Measurements from ENCODE around the gene DEPDC1. TPM values are rescaled to one million over a fixed set of nuclear protein-coding genes. Genes with fewer than 3 reads are reported as not detected.

DEPDC1 gene
- polyA plus RNA-seq, 2 of the 4 experiments (the other 2 are of a cell fraction), result 18.2 to 33.6 TPM

DNA sequence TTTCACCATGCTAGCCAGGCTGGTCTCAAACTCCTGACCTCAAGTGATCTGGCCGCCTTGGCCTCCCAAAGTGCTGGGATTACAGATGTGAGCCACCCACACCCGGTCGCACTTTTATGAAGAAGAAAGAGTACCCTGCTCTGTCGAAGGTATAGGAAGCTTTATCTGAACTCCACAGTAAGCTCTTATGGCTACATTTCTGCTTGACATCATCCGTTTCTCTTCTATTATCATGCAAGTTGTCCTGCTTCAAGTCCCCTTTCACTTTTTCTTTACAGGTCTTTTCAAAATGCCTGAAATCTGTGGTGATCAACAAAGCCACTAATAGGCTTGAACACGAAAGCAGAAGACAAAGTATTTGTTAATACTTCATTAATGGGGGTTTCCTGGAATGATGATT lies 51.2 kb downstream of the DEPDC1 start:
- no peak for FAIRE-seq
- ChIA-PET CTCF (interaction anchor here (1.3 to 2.5 kb wide), 2 partner anchors 12 to 325 kb away, joined by 3 to 7 read pairs; no protein-coding TSS in a partner anchor), POLR2A (no interaction called here)
- no peaks in the 10 kb centered on the region for H3K4me1 ChIP-seq
- no peak overlapping the region for H3K4me2 ChIP-seq
- H3K4me3 ChIP-seq, result no peak overlapping the region
- no peak for ATAC-seq
- 52% methylated on average over 5 of the region's 6 CpGs for WGBS (ENCODE audit: missing lambda C conversion rate)
- no peak overlapping the region for H3K27ac ChIP-seq
- DNase-seq (ENCODE audit: low read depth in 1 of 2, low spot score in 1 of 2), result no peak
- TF ChIP-seq, protein P1, sequence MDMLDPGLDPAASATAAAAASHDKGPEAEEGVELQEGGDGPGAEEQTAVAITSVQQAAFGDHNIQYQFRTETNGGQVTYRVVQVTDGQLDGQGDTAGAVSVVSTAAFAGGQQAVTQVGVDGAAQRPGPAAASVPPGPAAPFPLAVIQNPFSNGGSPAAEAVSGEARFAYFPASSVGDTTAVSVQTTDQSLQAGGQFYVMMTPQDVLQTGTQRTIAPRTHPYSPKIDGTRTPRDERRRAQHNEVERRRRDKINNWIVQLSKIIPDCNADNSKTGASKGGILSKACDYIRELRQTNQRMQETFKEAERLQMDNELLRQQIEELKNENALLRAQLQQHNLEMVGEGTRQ (IDR thresholded peaks at IDR 0.05), result no peak
- TF ChIP-seq ESRRA (IDR thresholded peaks at IDR 0.05; ENCODE audit: borderline replicate concordance, low read length), result no peak
- no peaks in the 10 kb centered on the region for H3K9me3 ChIP-seq

- POLR2A ChIA-PET, result no interaction called here
- no peaks in the 10 kb centered on the region for H3K4me1 ChIP-seq
- no peak overlapping the region for H3K4me3 ChIP-seq
- DNase-seq (ENCODE audit: low read depth in 1 of 2, low spot score in 1 of 2) (peak; percentile 31 to 41), FAIRE-seq (no peak), ATAC-seq (peak; percentile 66 to 86)
- H3K4me2 ChIP-seq, result no peak overlapping the region
- no peaks in the 10 kb centered on the region for H3K9me3 ChIP-seq
- CTCF ChIA-PET, result interaction anchor here (0.7 to 2.1 kb wide), 11 partner anchors 8 to 468 kb away, joined by 3 to 18 read pairs (median 3); no protein-coding TSS in a partner anchor
- 35% methylated on average over 5 of the region's 5 CpGs for WGBS (ENCODE audit: missing lambda C conversion rate)
- no peak overlapping the region for H3K27ac ChIP-seq
- TF ChIP-seq MYC (IDR thresholded peaks at IDR 0.05; ENCODE audit: borderline replicate concordance, low read length) (no peak), PHF8 (IDR thresholded peaks at IDR 0.05; ENCODE audit: borderline replicate concordance, low read depth) (no peak), FOSL2 (IDR thresholded peaks at IDR 0.05) (no peak), FOSL2 (CRISPR knock-in tag; IDR thresholded peaks at IDR 0.05) (peak; percentile 54; the same call in 1 of the 2 replicates), RAD21 (conservative IDR thresholded peaks at IDR 0.05 in 1 of 2, IDR thresholded peaks at IDR 0.05 in 1 of 2) (peak; percentile 45 to 52), SMC3 (IDR thresholded peaks at IDR 0.05) (peak; percentile 22; the same call in 2 of the 3 replicates), CTCF (IDR thresholded peaks at IDR 0.05) (peak; percentile 51)
These were observed 53.9 kb downstream of the DEPDC1 start for GRCh38 chr1:68442822-68443556.

DNA sequence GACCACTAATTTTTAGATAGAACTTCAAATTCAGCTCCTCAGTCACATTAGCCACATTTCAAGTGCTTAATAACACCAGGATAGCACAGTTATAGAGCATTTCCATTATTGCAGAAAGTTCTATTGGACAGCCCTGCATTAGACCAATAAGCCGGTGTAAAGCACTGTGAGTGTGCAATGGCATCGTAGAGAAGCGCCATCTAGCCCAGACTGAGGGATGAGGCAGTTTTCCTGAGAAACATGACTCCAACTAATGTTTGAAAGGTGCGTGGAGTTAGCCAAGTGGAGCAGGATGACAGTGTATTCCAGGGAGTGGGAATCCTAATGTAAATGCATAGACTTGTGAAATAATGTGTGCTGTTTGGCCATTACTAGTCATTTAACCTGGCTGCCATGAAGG lies 54.9 kb downstream of the DEPDC1 start:
- no peak overlapping the region for H3K4me3 ChIP-seq
- DNase-seq (ENCODE audit: low read depth in 1 of 2, low spot score in 1 of 2) (peak in 1 of 2 experiments; percentile 12), FAIRE-seq (no peak), ATAC-seq (peak; percentile 61 to 66; a peak in 5 of 6 replicates)
- 42% methylated on average over 4 of the region's 4 CpGs for WGBS (ENCODE audit: missing lambda C conversion rate)
- H3K27ac ChIP-seq, result no peak overlapping the region
- H3K4me1 ChIP-seq, result no peaks in the 10 kb centered on the region
- H3K4me2 ChIP-seq, result no peak overlapping the region
- POLR2A ChIA-PET, result no interaction called here
- no peaks in the 10 kb centered on the region for H3K9me3 ChIP-seq
- TF ChIP-seq CTCF (IDR thresholded peaks at IDR 0.05), result 0 out of 3 replicates have a peak, but pooled peaks have one; percentile 7
- TF ChIP-seq HES2 (IDR thresholded peaks at IDR 0.05), result no peak
- CTCF ChIA-PET, result interaction anchor here (0.9 to 2.1 kb wide), 5 partner anchors 9 to 325 kb away, joined by 3 to 18 read pairs (median 4); no protein-coding TSS in a partner anchor

DNA sequence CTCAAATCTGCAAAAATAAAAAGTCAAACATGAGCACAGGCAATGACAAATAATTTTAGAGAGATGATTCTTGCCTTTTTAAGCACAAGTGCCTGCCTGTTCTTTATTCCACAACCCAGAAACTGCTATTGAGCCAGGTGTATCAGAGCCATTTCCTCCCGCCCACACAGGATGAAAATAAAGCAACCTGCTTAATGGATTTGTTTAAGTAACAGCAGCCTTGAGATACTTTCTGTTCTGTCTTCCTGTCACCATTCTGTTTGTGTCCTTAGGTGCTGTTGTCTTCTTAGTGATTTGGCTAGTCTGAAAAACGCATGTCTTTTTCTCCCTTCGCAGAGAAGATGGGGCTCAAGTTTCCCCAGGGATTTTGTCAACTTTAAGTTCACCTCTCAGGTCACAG lies 58.6 kb downstream of the DEPDC1 start:
- 56% methylated on average over 3 of the region's 3 CpGs for WGBS (ENCODE audit: missing lambda C conversion rate)
- FAIRE-seq (no peak), DNase-seq (ENCODE audit: low read depth in 1 of 2, low spot score in 1 of 2) (no peak), ATAC-seq (no peak)
- ChIA-PET POLR2A (no interaction called here), CTCF (interaction anchor here (0.9 kb wide), 1 partner anchor 35 kb away, joined by 5 read pairs; no protein-coding TSS in a partner anchor)
- Histone ChIP-seq H3K4me3 (no peak overlapping the region), H3K4me1 (no peaks in the 10 kb centered on the region), H3K27ac (no peak overlapping the region), H3K9me3 (no peaks in the 10 kb centered on the region), H3K4me2 (no peak overlapping the region)
- TF ChIP-seq, protein P2, sequence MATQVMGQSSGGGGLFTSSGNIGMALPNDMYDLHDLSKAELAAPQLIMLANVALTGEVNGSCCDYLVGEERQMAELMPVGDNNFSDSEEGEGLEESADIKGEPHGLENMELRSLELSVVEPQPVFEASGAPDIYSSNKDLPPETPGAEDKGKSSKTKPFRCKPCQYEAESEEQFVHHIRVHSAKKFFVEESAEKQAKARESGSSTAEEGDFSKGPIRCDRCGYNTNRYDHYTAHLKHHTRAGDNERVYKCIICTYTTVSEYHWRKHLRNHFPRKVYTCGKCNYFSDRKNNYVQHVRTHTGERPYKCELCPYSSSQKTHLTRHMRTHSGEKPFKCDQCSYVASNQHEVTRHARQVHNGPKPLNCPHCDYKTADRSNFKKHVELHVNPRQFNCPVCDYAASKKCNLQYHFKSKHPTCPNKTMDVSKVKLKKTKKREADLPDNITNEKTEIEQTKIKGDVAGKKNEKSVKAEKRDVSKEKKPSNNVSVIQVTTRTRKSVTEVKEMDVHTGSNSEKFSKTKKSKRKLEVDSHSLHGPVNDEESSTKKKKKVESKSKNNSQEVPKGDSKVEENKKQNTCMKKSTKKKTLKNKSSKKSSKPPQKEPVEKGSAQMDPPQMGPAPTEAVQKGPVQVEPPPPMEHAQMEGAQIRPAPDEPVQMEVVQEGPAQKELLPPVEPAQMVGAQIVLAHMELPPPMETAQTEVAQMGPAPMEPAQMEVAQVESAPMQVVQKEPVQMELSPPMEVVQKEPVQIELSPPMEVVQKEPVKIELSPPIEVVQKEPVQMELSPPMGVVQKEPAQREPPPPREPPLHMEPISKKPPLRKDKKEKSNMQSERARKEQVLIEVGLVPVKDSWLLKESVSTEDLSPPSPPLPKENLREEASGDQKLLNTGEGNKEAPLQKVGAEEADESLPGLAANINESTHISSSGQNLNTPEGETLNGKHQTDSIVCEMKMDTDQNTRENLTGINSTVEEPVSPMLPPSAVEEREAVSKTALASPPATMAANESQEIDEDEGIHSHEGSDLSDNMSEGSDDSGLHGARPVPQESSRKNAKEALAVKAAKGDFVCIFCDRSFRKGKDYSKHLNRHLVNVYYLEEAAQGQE (IDR thresholded peaks at IDR 0.05), result no peak
- TF ChIP-seq RAD21 (conservative IDR thresholded peaks at IDR 0.05 in 1 of 2, IDR thresholded peaks at IDR 0.05 in 1 of 2) (no peak), CTCF (IDR thresholded peaks at IDR 0.05) (no peak), NFE2L2 (conservative IDR thresholded peaks at IDR 0.05; ENCODE audit: low read length) (no peak), FOSL2 (IDR thresholded peaks at IDR 0.05) (no peak), FOSL2 (CRISPR knock-in tag; IDR thresholded peaks at IDR 0.05) (no peak), JUNB (IDR thresholded peaks at IDR 0.05) (no peak), NR3C1 (IDR thresholded peaks at IDR 0.05) (no peak), KDM1A (IDR thresholded peaks at IDR 0.05; ENCODE audit: low read depth) (no peak)

Data from A549 (cell line).